K562 (cell line): ENCODE data around the gene NUDT22. TPM values are rescaled to one million over a fixed set of nuclear protein-coding genes. Genes with fewer than 3 reads are reported as not detected.
A peak's percentile ranks its signal among the peaks of the same experiment; 100 is the strongest.

Experiments
- ARHGAP35 ChIP-seq: fragments of 450-650 bp; IDR thresholded peaks from 2 replicates; pipeline ENCODE4 v1.6.1; 2018; ENCODE audit not compliant: partially characterized antibody
- CBX2 ChIP-seq: fragments of 200-600 bp; sonication (generic); IDR thresholded peaks from one replicate; pipeline ENCODE4 v1.6.1; 2012; ENCODE audit warnings: mild to moderate bottlenecking, low read length, inconsistent platforms; ENCODE audit not compliant: insufficient read depth, poor library complexity, severe bottlenecking
- CEBPG ChIP-seq, 3 experiments: fragments of 200-800 bp in 1 of 3; sonication (Bioruptor generic) in 1 of 3; sonication (generic) in 1 of 3; formaldehyde crosslinking in 1 of 3; IDR thresholded peaks in 2 of 3; conservative IDR thresholded peaks in 1 of 3; 2 replicates each; pipeline versions ENCODE4 v1.6.1 to v1.8.0; 2016 to 2022; ENCODE audit warnings: missing compliant biosample characterization in 2 of 3, missing genetic modification characterization in 2 of 3, mild to moderate bottlenecking in 1 of 3, missing genetic modification reagents in 1 of 3
- CHD1 ChIP-seq: fragments of 200-600 bp; sonication (generic); IDR thresholded peaks from one replicate; pipeline ENCODE4 v1.6.1; 2012; ENCODE audit warnings: mild to moderate bottlenecking, moderate library complexity, low read length, inconsistent platforms
- ELF2 ChIP-seq: fragments of 250-450 bp; sonication (Bioruptor Pico); IDR thresholded peaks from 2 replicates; pipeline ENCODE4 v1.5.0; 2021; ENCODE audit warnings: mild to moderate bottlenecking
- EP400 ChIP-seq: fragments of 450-650 bp; IDR thresholded peaks from 2 replicates; pipeline ENCODE4 v1.6.1; 2017; ENCODE audit warnings: antibody characterized with exemption, mild to moderate bottlenecking, moderate library complexity
- EWSR1 ChIP-seq: fragments of 450-650 bp; IDR thresholded peaks from 2 replicates; pipeline ENCODE4 v1.6.1; 2018; ENCODE audit warnings: borderline replicate concordance, mild to moderate bottlenecking, low read depth, moderate library complexity; ENCODE audit not compliant: partially characterized antibody
- GATAD2B ChIP-seq: fragments of 450-650 bp; IDR thresholded peaks from 2 replicates; pipeline ENCODE4 v1.6.1; 2017; ENCODE audit warnings: mild to moderate bottlenecking, borderline replicate concordance
- KAT2B ChIP-seq: IDR thresholded peaks from one replicate; pipeline ENCODE4 v1.6.1; 2012; ENCODE audit warnings: low read depth, mild to moderate bottlenecking, control low read depth, inconsistent platforms, low read length, moderate library complexity
- KAT7 ChIP-seq: sonication (generic); formaldehyde crosslinking; IDR thresholded peaks from 2 replicates; pipeline ENCODE4 v1.8.0; 2022; ENCODE audit warnings: missing genetic modification reagents, mild to moderate bottlenecking, borderline replicate concordance
- LEF1 ChIP-seq: fragments of 450-650 bp; IDR thresholded peaks from 2 replicates; pipeline ENCODE4 v1.6.1; 2016; ENCODE audit warnings: mild to moderate bottlenecking
- NR1H2 ChIP-seq: sonication (generic); formaldehyde crosslinking; IDR thresholded peaks from 2 replicates; pipeline ENCODE4 v1.4.0; 2020; ENCODE audit warnings: mild to moderate bottlenecking, missing genetic modification reagents
- PCBP1 ChIP-seq: fragments of 200-400 bp; formaldehyde crosslinking; IDR thresholded peaks from 2 replicates; pipeline ENCODE4 v1.6.1; 2018; ENCODE audit warnings: mild to moderate bottlenecking, low read depth, low read length; ENCODE audit not compliant: poor library complexity, severe bottlenecking
- PKNOX1 ChIP-seq: fragments of 450-650 bp; IDR thresholded peaks from 2 replicates; pipeline ENCODE4 v1.6.1; 2016
- POLR2AphosphoS5 ChIP-seq: IDR thresholded peaks from 2 replicates; pipeline ENCODE4 v1.6.1; 2011; ENCODE audit warnings: mild to moderate bottlenecking, low read depth, low read length, moderate library complexity; ENCODE audit not compliant: control insufficient read depth, insufficient read depth
- PYGO2 ChIP-seq: fragments of 450-650 bp; IDR thresholded peaks from 2 replicates; pipeline ENCODE4 v1.6.1; 2016; ENCODE audit warnings: mild to moderate bottlenecking, missing genetic modification characterization, moderate library complexity, missing compliant biosample characterization
- RBM15 ChIP-seq: fragments of 200-400 bp; formaldehyde crosslinking; IDR thresholded peaks from 2 replicates; pipeline ENCODE4 v1.6.1; 2018; ENCODE audit warnings: mild to moderate bottlenecking, low read length, moderate library complexity; ENCODE audit not compliant: insufficient read depth
- RFX7 ChIP-seq: fragments of 250-450 bp; sonication (Bioruptor Pico); IDR thresholded peaks from 2 replicates; pipeline ENCODE4 v1.5.1; 2021; ENCODE audit warnings: mild to moderate bottlenecking
- SIRT6 ChIP-seq: IDR thresholded peaks from one replicate; pipeline ENCODE4 v1.6.1; 2012; ENCODE audit warnings: low read depth, mild to moderate bottlenecking, control low read depth, inconsistent platforms, low read length, moderate library complexity
- TFAP4 ChIP-seq: sonication (generic); formaldehyde crosslinking; IDR thresholded peaks from 2 replicates; pipeline ENCODE4 v1.8.0; 2022; ENCODE audit warnings: missing genetic modification reagents, mild to moderate bottlenecking, moderate library complexity, borderline replicate concordance
- TGIF2 ChIP-seq: sonication (generic); formaldehyde crosslinking; IDR thresholded peaks from 2 replicates; pipeline ENCODE4 v1.8.1; 2022; ENCODE audit warnings: mild to moderate bottlenecking, missing genetic modification reagents, moderate library complexity
- ZBTB1 ChIP-seq: sonication (generic); formaldehyde crosslinking; IDR thresholded peaks from 2 replicates; pipeline ENCODE4 v1.8.1; 2023; ENCODE audit warnings: missing genetic modification reagents, low read depth, mild to moderate bottlenecking, borderline replicate concordance
- ZNF512 ChIP-seq: IDR thresholded peaks from 2 replicates; pipeline ENCODE4 v1.6.1; 2016; ENCODE audit warnings: missing genetic modification characterization, missing compliant biosample characterization
- ZNF707 ChIP-seq: fragments of 250-450 bp; sonication (Bioruptor Pico); conservative IDR thresholded peaks from 2 replicates; pipeline ENCODE4 v1.8.0; 2022; ENCODE audit warnings: inconsistent platforms, mild to moderate bottlenecking, moderate library complexity
- ZNF75A ChIP-seq: fragments of 450-650 bp; formaldehyde crosslinking; IDR thresholded peaks from 2 replicates; pipeline ENCODE4 v1.4.0; 2020; ENCODE audit warnings: mild to moderate bottlenecking
- polyA plus RNA-seq, 8 experiments: library from polyadenylated mRNA; depleted of rRNA in 4 of 8; stranded (reverse) in 5 of 8; unstranded in 3 of 8; fragments of >200 nt; fragmentation: Nextera tagmentation in 2 of 8; fragmentation: Illumina TruSeq in 1 of 8; extraction: Ambion mirVana in 2 of 8; extraction: Trizol in 1 of 8; gene quantifications; 2 replicates each; pipeline versions ENCODE4 v1.2.1 to v1.2.3, GENCODE V29; 2011 to 2014; ENCODE audit warnings: inconsistent platforms in 1 of 8, missing spikeins in 1 of 8
- total RNA-seq, 7 experiments: library from RNA; depleted of rRNA in 6 of 7; stranded (reverse); fragments of >200 nt in 6 of 7; fragmentation: Illumina TruSeq in 2 of 7; extraction: Trizol in 2 of 7; gene quantifications; 2 replicates each; pipeline versions ENCODE4 v1.2.1 to v1.2.3, GENCODE V29; 2011 to 2021; ENCODE audit warnings: low replicate concordance in 1 of 7

The NUDT22 gene
- total and polyA plus RNA-seq, 9 of the 15 experiments (the other 6 are each of a cell fraction or from before 2014, with no cell fraction given): 6.3 to 92.6 (median 37.4) TPM

GRCh38 chr11:64269540-64270220 is 43.6 kb downstream of the NUDT22 start (continued):
- TF ChIP-seq POLR2AphosphoS5 (peak; percentile 65), KAT2B (peak; percentile 26), PKNOX1 (peak; percentile 74), GATAD2B (no peak; the same call in 1 of the 2 replicates), CEBPG (CRISPR knock-in tag; IDR thresholded peaks at IDR 0.05) (peak; percentile 93), CEBPG (tag; conservative IDR thresholded peaks at IDR 0.05 in 1 of 2, IDR thresholded peaks at IDR 0.05 in 1 of 2) (peak; percentile 96 to 97), RBM15 (no peak), NR1H2 (CRISPR knock-in tag) (peak; percentile 98; the same call in 1 of the 2 replicates), CBX2 (no peak), EP400 (no peak; the same call in 1 of the 2 replicates), SIRT6 (no peak), LEF1 (no peak), CHD1 (no peak), ARHGAP35 (no peak), TGIF2 (no peak), KAT7 (CRISPR knock-in tag) (peak; percentile 70; the same call in 1 of the 2 replicates), ZNF75A (CRISPR knock-in tag) (no peak), ELF2 (CRISPR knock-in tag) (peak; percentile 100), ZNF512 (no peak), RFX7 (CRISPR knock-in tag) (no peak), EWSR1 (no peak), PCBP1 (no peak), ZBTB1 (CRISPR knock-in tag) (no peak; the same call in 1 of the 2 replicates), TFAP4 (CRISPR knock-in tag) (no peak), PYGO2 (no peak), ZNF707 (CRISPR knock-in tag) (no peak)
